Panc1 (cell line): ENCODE data around the gene MCU. TPM values are rescaled to one million over a fixed set of nuclear protein-coding genes. Genes with fewer than 3 reads are reported as not detected.

ENCODE experiments used
- ATAC-seq: fragments of 200-7000 bp; cut with Tn5 transposase; 2 replicates; pipeline ENCODE4 v1.9.1; 2020; ENCODE audit warnings: mild to moderate bottlenecking, moderate library complexity
- BruUV-seq: library from RNA; stranded (reverse); fragments of 400-500 nt; replicated peaks from 2 replicates; lab custom pipeline; 2021; lab: Mats Ljungman, UMichigan
- CTCF ChIA-PET: fragments of 300-600 bp; sonication (Branson Sonifier 250); formaldehyde crosslinking; loops from one replicate; lab custom pipeline; 2022; ENCODE audit warnings: antibody characterized with exemption; lab: Charles Lee
- POLR2A ChIA-PET: fragments of 300-600 bp; sonication (Branson Sonifier 250); formaldehyde crosslinking; loops from one replicate; lab custom pipeline; 2022; ENCODE audit warnings: antibody characterized with exemption; lab: Charles Lee
- DNase-seq: peaks from one replicate; pipeline ENCODE4 v3.0.0-alpha.2; 2010; ENCODE audit warnings: low read depth, low spot score
- H3K27ac ChIP-seq: 2 replicates; pipeline ENCODE4 v1.5.1; 2011; ENCODE audit warnings: mild to moderate bottlenecking, low read length, inconsistent platforms
- H3K27me3 ChIP-seq: fragments of 200-500 bp; sonication (Bioruptor generic); 2 replicates; pipeline ENCODE4 v1.6.0; 2014; ENCODE audit warnings: low read length, inconsistent platforms; ENCODE audit not compliant: control insufficient read depth, insufficient read depth
- H3K36me3 ChIP-seq: fragments of 200-500 bp; sonication (Bioruptor generic); 2 replicates; pipeline ENCODE4 v1.5.1; 2014; ENCODE audit warnings: inconsistent platforms, mild to moderate bottlenecking, low read length, moderate library complexity; ENCODE audit not compliant: control insufficient read depth, insufficient read depth
- H3K4me1 ChIP-seq: 2 replicates; pipeline ENCODE4 v1.5.1; 2011; ENCODE audit warnings: inconsistent platforms, mild to moderate bottlenecking, low read length, moderate library complexity; ENCODE audit not compliant: control insufficient read depth, insufficient read depth
- H3K4me3 ChIP-seq, 2 experiments: 2 replicates each; pipeline ENCODE4 v1.5.1; 2011 to 2012; ENCODE audit warnings: low read depth in 2 of 2, low read length in 2 of 2, mild to moderate bottlenecking in 2 of 2, inconsistent platforms in 1 of 2, moderate library complexity in 1 of 2
- H3K9me3 ChIP-seq: fragments of 200-500 bp; sonication (Bioruptor generic); 2 replicates; pipeline ENCODE4 v1.5.1; 2014; ENCODE audit warnings: low read depth, mild to moderate bottlenecking, inconsistent platforms, low read length, moderate library complexity; ENCODE audit not compliant: control insufficient read depth, insufficient read depth
- CTCF ChIP-seq: fragments of 450-650 bp; IDR thresholded peaks from 2 replicates; pipeline ENCODE4 v1.5.1; 2017; ENCODE audit warnings: mild to moderate bottlenecking
- POLR2AphosphoS5 ChIP-seq: IDR thresholded peaks from 2 replicates; pipeline ENCODE4 v1.6.1; 2012; ENCODE audit warnings: mild to moderate bottlenecking, low read depth, low read length, moderate library complexity
- REST ChIP-seq, 2 experiments: IDR thresholded peaks; 2 replicates each; pipeline ENCODE4 v1.6.1; 2011 to 2012; ENCODE audit warnings: low read depth in 2 of 2, control low read depth in 1 of 2, low read length in 1 of 2, mild to moderate bottlenecking in 1 of 2, moderate library complexity in 1 of 2; ENCODE audit not compliant: insufficient read depth in 1 of 2
- SIN3A ChIP-seq: IDR thresholded peaks from 2 replicates; pipeline ENCODE4 v1.6.1; 2012; ENCODE audit warnings: low read depth, mild to moderate bottlenecking, low read length, moderate library complexity, borderline replicate concordance; ENCODE audit not compliant: insufficient read depth
- TCF7L2 ChIP-seq: IDR thresholded peaks from 2 replicates; pipeline ENCODE4 v1.6.1; 2011; ENCODE audit warnings: mild to moderate bottlenecking, low read depth, low read length, inconsistent platforms
- in situ Hi-C: cut with HindIII; loops from 2 replicates; pipeline ENCODE4 v1.10.0; 2016; ENCODE audit warnings: low sequenced_read_pairs, low pct_unique_long_range_greater_than_20kb
- intact Hi-C: fragments of 100-400 bp; cut with micrococcal nuclease; formaldehyde crosslinking; loops from one replicate; pipeline ENCODE4 v1.10.0; 2022; ENCODE audit not compliant: unreplicated experiment
- total RNA-seq: library from RNA; stranded (reverse); gene quantifications from one replicate; pipeline ENCODE4 v1.2.1, GENCODE V29; 2021; ENCODE audit not compliant: unreplicated experiment

The MCU gene
- total RNA-seq, 1 experiment from 2014 or later, result 31.6 TPM

- CTCF ChIA-PET, result no interaction called here
- TF ChIP-seq POLR2AphosphoS5 (no peak), SIN3A (no peak), REST (IDR thresholded peaks at IDR 0.05; ENCODE audit: insufficient read depth in 1 of 2, low read depth in 2 of 2, low read length in 1 of 2) (no peak), TCF7L2 (no peak), CTCF (no peak)
Measured at GRCh38 chr10:72761498-72761897, 69.6 kb downstream of the MCU start.

GRCh38 chr10:72762042-72762441, 70.1 kb downstream of the MCU start:
- Histone ChIP-seq H3K4me1 (no peaks in the 10 kb centered on the region), H3K9me3 (no peaks in the 10 kb centered on the region; the same call in 1 of the 2 replicates), H3K4me3 (no peak overlapping the region), H3K27me3 (no peaks in the 10 kb centered on the region), H3K36me3 (no peaks in the 10 kb centered on the region), H3K27ac (no peak overlapping the region)
- ATAC-seq (no peak), DNase-seq (no peak)
- ChIA-PET CTCF (no interaction called here), POLR2A (no interaction called here)
- TF ChIP-seq POLR2AphosphoS5 (no peak), SIN3A (no peak), TCF7L2 (no peak), CTCF (no peak), REST (IDR thresholded peaks at IDR 0.05; ENCODE audit: insufficient read depth in 1 of 2, low read depth in 2 of 2, low read length in 1 of 2) (no peak)
- in situ Hi-C loops, result no loop called here
- BruUV-seq, result no TSS peak
- intact Hi-C loops, result no loop called here

More at GRCh38 chr10:72761498-72761897, 69.6 kb downstream of the MCU start:
- Histone ChIP-seq H3K27ac (no peak overlapping the region), H3K9me3 (no peaks in the 10 kb centered on the region; the same call in 1 of the 2 replicates), H3K36me3 (no peaks in the 10 kb centered on the region), H3K4me1 (no peaks in the 10 kb centered on the region), H3K27me3 (no peaks in the 10 kb centered on the region), H3K4me3 (no peak overlapping the region)
- intact Hi-C loops (no loop called here), in situ Hi-C loops (no loop called here)
- DNase-seq (no peak), ATAC-seq (no peak)
- no TSS peak for BruUV-seq
- POLR2A ChIA-PET, result no interaction called here
